Mesenchymal stem cell (in vitro differentiated cells and primary cell): ENCODE results near the gene DUOX2.

Source experiments
- DNase-seq: peaks from one replicate; pipeline ENCODE4 v3.0.0-alpha.2; 2013
- H2AFZ ChIP-seq: one replicate; pipeline ENCODE4 v1.6.1; 2013; ENCODE audit warnings: low read depth, mild to moderate bottlenecking, control low read depth, inconsistent platforms, low read length, moderate library complexity
- H2AK5ac ChIP-seq: 2 replicates; pipeline ENCODE4 v1.6.1; 2013; ENCODE audit warnings: low read length, moderate library complexity, mild to moderate bottlenecking, inconsistent platforms; ENCODE audit not compliant: severe bottlenecking
- H2BK120ac ChIP-seq: one replicate; pipeline ENCODE4 v1.6.1; 2013; ENCODE audit warnings: low read depth, mild to moderate bottlenecking, inconsistent platforms, low read length, moderate library complexity
- H2BK12ac ChIP-seq, 2 experiments: one replicate each; pipeline ENCODE4 v1.6.1; 2013; ENCODE audit warnings: inconsistent platforms in 2 of 2, low read length in 2 of 2, mild to moderate bottlenecking in 2 of 2, moderate library complexity in 2 of 2, control low read depth in 1 of 2
- H2BK15ac ChIP-seq: one replicate; pipeline ENCODE4 v1.6.1; 2013; ENCODE audit warnings: mild to moderate bottlenecking, low read depth, inconsistent platforms; ENCODE audit not compliant: poor library complexity, severe bottlenecking
- H2BK5ac ChIP-seq: 2 replicates; pipeline ENCODE4 v1.6.1; 2013; ENCODE audit warnings: low read depth, mild to moderate bottlenecking, low read length, control low read depth, inconsistent platforms; ENCODE audit not compliant: poor library complexity, severe bottlenecking
- H3K14ac ChIP-seq, 2 experiments: one replicate each; pipeline ENCODE4 v1.6.1; 2013; ENCODE audit warnings: inconsistent platforms in 2 of 2, low read length in 2 of 2, control low read depth in 1 of 2, mild to moderate bottlenecking in 1 of 2, moderate library complexity in 1 of 2
- H3K18ac ChIP-seq, 2 experiments: one replicate each; pipeline ENCODE4 v1.6.1; 2013; ENCODE audit warnings: inconsistent platforms in 2 of 2, low read length in 2 of 2, control low read depth in 1 of 2, low read depth in 1 of 2, mild to moderate bottlenecking in 1 of 2
- H3K23ac ChIP-seq, 2 experiments: one replicate each; pipeline ENCODE4 v1.6.1; 2013; ENCODE audit warnings: inconsistent platforms in 2 of 2, low read length in 2 of 2, mild to moderate bottlenecking in 2 of 2, moderate library complexity in 2 of 2, control low read depth in 1 of 2
- H3K27ac ChIP-seq: 2 replicates; pipeline ENCODE4 v1.5.1; 2013; ENCODE audit warnings: mild to moderate bottlenecking, moderate library complexity, low read length, control low read depth, inconsistent platforms; ENCODE audit not compliant: poor library complexity, severe bottlenecking
- H3K27me3 ChIP-seq, 2 experiments: 2 replicates each; pipeline versions ENCODE4 v1.6.1 to v1.7.0; 2013; ENCODE audit warnings: low read length in 2 of 2, mild to moderate bottlenecking in 2 of 2, moderate library complexity in 2 of 2, control low read depth in 1 of 2, inconsistent platforms in 1 of 2; ENCODE audit not compliant: control insufficient read depth in 1 of 2, insufficient read depth in 1 of 2
- H3K36me3 ChIP-seq, 2 experiments: 2 replicates each; pipeline versions ENCODE4 v1.6.1 to v1.7.0; 2013; ENCODE audit warnings: low read length in 2 of 2, control low read depth in 1 of 2, inconsistent platforms in 1 of 2, low read depth in 1 of 2, mild to moderate bottlenecking in 1 of 2; ENCODE audit not compliant: insufficient read depth in 2 of 2, control insufficient read depth in 1 of 2
- H3K4ac ChIP-seq, 2 experiments: one replicate each; pipeline ENCODE4 v1.6.1; 2013; ENCODE audit warnings: inconsistent platforms in 2 of 2, low read length in 2 of 2, mild to moderate bottlenecking in 2 of 2, moderate library complexity in 2 of 2, control low read depth in 1 of 2, low read depth in 1 of 2
- H3K4me1 ChIP-seq: 2 replicates; pipeline ENCODE4 v1.6.1; 2013; ENCODE audit warnings: low read depth, low read length, control low read depth; ENCODE audit not compliant: control insufficient read depth, insufficient read depth
- H3K4me2 ChIP-seq: 2 replicates; pipeline ENCODE4 v1.6.1; 2013; ENCODE audit warnings: low read length, mild to moderate bottlenecking, inconsistent platforms; ENCODE audit not compliant: poor library complexity, severe bottlenecking
- H3K4me3 ChIP-seq, 2 experiments: 2 replicates each; pipeline versions ENCODE4 v1.5.1 to v1.7.0; 2013; ENCODE audit warnings: low read length in 2 of 2, mild to moderate bottlenecking in 2 of 2, control low read depth in 1 of 2, low read depth in 1 of 2; ENCODE audit not compliant: insufficient read depth in 1 of 2
- H3K79me1 ChIP-seq: replicated peaks from 2 replicates; pipeline ENCODE4 v1.6.1; 2013; ENCODE audit warnings: mild to moderate bottlenecking, control low read depth, low read length, inconsistent platforms; ENCODE audit not compliant: poor library complexity, severe bottlenecking
- H3K9ac ChIP-seq: 2 replicates; pipeline ENCODE4 v1.7.0; 2013; ENCODE audit warnings: mild to moderate bottlenecking, low read length, moderate library complexity
- H3K9me3 ChIP-seq: 2 replicates; pipeline ENCODE4 v1.7.0; 2013; ENCODE audit warnings: mild to moderate bottlenecking, low read length; ENCODE audit not compliant: control insufficient read depth
- H4K8ac ChIP-seq: one replicate; pipeline ENCODE4 v1.6.1; 2013; ENCODE audit warnings: inconsistent platforms, mild to moderate bottlenecking, low read length, moderate library complexity
- H4K91ac ChIP-seq: one replicate; pipeline ENCODE4 v1.6.1; 2013; ENCODE audit warnings: mild to moderate bottlenecking, low read length, inconsistent platforms
- WGBS: methylation state at CpG from one replicate; pipeline ENCODE4 v1.1.7; 2013; ENCODE audit warnings: mixed read lengths; 5-methylcytosine and 5-hydroxymethylcytosine counted together

Gene DUOX2

GRCh38 chr15:45121020-45121419 lies 7.0 kb upstream of the DUOX2 start:
- Histone ChIP-seq H2BK12ac (no peak overlapping the region), H3K4me1 (peaks cover 16% of the 10 kb centered on the region), H4K8ac (no peak overlapping the region), H3K4me3 (no peak overlapping the region), H3K27me3 (peaks cover 40 to 63% of the 10 kb centered on the region in 2 experiments), H2BK5ac (no peak overlapping the region), H4K91ac (no peak overlapping the region), H3K27ac (no peak overlapping the region), H3K14ac (no peak overlapping the region), H3K9me3 (no peaks in the 10 kb centered on the region), H3K79me1 (no peaks in the 10 kb centered on the region), H2AK5ac (no peak overlapping the region), H2BK120ac (no peak overlapping the region), H3K4me2 (no peak overlapping the region), H3K36me3 (no peaks in the 10 kb centered on the region), H3K18ac (no peak overlapping the region), H3K23ac (peak overlapping the region in 1 of 2 experiments; percentile 26), H2BK15ac (no peak overlapping the region), H3K9ac (no peak overlapping the region), H3K4ac (no peak overlapping the region), H2AFZ (no peak overlapping the region)
- WGBS: 89% methylated on average over 3 of the region's 3 CpGs
- no peak for DNase-seq

DNA sequence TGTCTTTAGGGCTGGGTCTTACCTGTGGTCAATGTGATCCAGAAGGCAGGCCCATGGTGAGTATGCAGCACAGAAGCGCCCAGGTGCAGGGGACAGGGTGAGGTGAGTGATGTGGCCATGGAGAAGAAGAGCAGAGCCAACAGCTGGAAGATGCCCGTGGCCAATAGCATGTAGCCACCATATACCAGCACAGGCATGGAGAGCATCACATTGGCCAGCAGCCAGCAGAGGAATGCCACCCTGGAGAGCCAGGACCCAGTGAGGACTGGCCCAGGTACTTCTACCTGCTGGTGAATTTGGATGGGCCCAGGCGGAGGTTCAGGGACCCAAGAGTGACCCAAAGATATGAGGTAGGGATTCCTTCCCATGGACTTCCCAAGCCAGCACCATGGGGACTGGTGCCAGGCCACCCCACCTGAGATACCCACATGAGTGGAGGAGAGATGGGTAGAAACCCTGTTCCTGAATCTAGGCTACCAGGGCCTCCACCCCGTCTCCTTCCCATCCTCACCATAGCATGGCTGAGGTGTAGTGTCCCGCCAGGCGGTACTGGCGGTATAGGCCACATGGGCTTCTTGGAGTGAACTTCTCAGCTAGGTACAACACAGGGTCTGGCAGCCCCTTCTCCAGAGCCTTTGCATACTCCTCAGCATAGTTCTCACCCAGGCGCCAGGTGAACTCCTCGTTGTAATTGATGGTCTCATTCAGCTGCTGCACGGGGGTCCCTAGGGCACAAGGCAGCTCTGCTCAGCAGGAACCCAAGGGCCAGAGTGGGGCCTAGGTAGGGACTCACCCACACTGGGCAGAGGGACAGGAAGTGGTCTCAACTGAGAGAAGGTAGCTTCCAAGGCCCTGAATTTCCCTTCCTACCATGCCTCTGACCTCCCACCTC lies 6.4 kb upstream of the DUOX2 start:
- Histone ChIP-seq H3K4ac (no peak overlapping the region), H3K79me1 (no peaks in the 10 kb centered on the region), H2BK5ac (no peak overlapping the region), H3K14ac (no peak overlapping the region), H3K9ac (no peak overlapping the region), H3K4me2 (no peak overlapping the region), H4K91ac (no peak overlapping the region), H3K4me1 (peaks cover 16% of the 10 kb centered on the region), H3K27me3 (peaks cover 40 to 63% of the 10 kb centered on the region in 2 experiments), H2BK12ac (no peak overlapping the region), H3K9me3 (no peaks in the 10 kb centered on the region), H3K23ac (no peak overlapping the region), H3K36me3 (no peaks in the 10 kb centered on the region), H3K27ac (no peak overlapping the region), H2BK15ac (no peak overlapping the region), H3K4me3 (no peak overlapping the region), H4K8ac (no peak overlapping the region), H3K18ac (no peak overlapping the region), H2AK5ac (no peak overlapping the region), H2BK120ac (no peak overlapping the region), H2AFZ (no peak overlapping the region)
- no peak for DNase-seq
- WGBS: 94% methylated on average over 8 of the region's 10 CpGs

- Histone ChIP-seq H3K9ac (no peak overlapping the region), H3K23ac (no peak overlapping the region), H3K27me3 (peaks cover 48 to 67% of the 10 kb centered on the region in 2 experiments), H2AK5ac (no peak overlapping the region), H4K8ac (no peak overlapping the region), H3K9me3 (no peaks in the 10 kb centered on the region), H3K36me3 (no peaks in the 10 kb centered on the region), H3K4ac (no peak overlapping the region), H2BK120ac (no peak overlapping the region), H2BK12ac (no peak overlapping the region), H2BK5ac (no peak overlapping the region), H3K79me1 (no peaks in the 10 kb centered on the region), H3K14ac (no peak overlapping the region), H4K91ac (no peak overlapping the region), H3K4me2 (no peak overlapping the region), H2AFZ (no peak overlapping the region), H3K4me1 (peaks cover 21% of the 10 kb centered on the region), H3K4me3 (no peak overlapping the region), H2BK15ac (no peak overlapping the region), H3K27ac (no peak overlapping the region), H3K18ac (no peak overlapping the region)
- WGBS: 82% methylated on average over 5 of the region's 5 CpGs
- DNase-seq: no peak
Measured at GRCh38 chr15:45118996-45119395, 5.0 kb upstream of the DUOX2 start.

DNA sequence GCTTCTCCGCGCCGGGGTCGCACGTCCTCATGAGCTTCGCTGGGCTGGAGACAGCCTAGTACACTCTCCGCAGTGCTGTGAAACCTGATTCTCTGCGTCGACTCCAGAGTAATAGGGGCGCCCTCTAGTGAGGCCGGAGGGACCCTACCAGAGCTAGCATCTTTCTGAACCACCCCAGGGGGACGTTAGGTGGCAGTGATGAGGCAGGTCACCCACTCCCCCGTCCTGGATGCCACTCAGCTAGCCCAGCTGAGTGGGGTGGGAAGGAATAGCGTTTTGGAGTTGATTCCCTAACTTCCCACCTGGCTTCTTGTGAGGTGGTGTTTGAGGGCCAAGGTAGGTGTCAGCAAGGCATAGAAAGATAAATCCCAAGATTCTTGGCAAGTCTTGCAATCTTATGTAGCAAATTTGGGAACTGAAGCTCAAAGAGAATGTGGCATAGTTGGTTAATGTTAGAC lies 4.2 kb upstream of the DUOX2 start:
- peak; percentile 90 for DNase-seq
- Histone ChIP-seq H2BK5ac (no peak overlapping the region), H2BK12ac (no peak overlapping the region), H4K91ac (no peak overlapping the region), H3K14ac (no peak overlapping the region), H3K27ac (no peak overlapping the region), H3K4me3 (peak overlapping the region in 1 of 2 experiments; percentile 52), H3K18ac (no peak overlapping the region), H3K4ac (no peak overlapping the region), H3K4me2 (no peak overlapping the region), H2BK15ac (no peak overlapping the region), H3K9ac (peak overlapping the region; percentile 30), H2BK120ac (no peak overlapping the region), H3K79me1 (no peaks in the 10 kb centered on the region), H2AK5ac (no peak overlapping the region), H2AFZ (no peak overlapping the region), H3K36me3 (no peaks in the 10 kb centered on the region), H4K8ac (no peak overlapping the region), H3K27me3 (peaks cover 56 to 67% of the 10 kb centered on the region in 2 experiments), H3K4me1 (peaks cover 22% of the 10 kb centered on the region), H3K9me3 (no peaks in the 10 kb centered on the region), H3K23ac (no peak overlapping the region)
- WGBS: 1% methylated on average over 14 of the region's 14 CpGs
